ENCODE data around the gene CCDC102B. TPM values are rescaled to one million over a fixed set of nuclear protein-coding genes. Genes with fewer than 3 reads are reported as not detected.
"Not testable (repeated sequence)": the region's sequence is repeated elsewhere in the genome, so short reads cannot be mapped to it uniquely, and the experiment has no call there.

Gene CCDC102B
- total RNA-seq, 1 experiment from 2014 or later = 1.3 TPM

DNA sequence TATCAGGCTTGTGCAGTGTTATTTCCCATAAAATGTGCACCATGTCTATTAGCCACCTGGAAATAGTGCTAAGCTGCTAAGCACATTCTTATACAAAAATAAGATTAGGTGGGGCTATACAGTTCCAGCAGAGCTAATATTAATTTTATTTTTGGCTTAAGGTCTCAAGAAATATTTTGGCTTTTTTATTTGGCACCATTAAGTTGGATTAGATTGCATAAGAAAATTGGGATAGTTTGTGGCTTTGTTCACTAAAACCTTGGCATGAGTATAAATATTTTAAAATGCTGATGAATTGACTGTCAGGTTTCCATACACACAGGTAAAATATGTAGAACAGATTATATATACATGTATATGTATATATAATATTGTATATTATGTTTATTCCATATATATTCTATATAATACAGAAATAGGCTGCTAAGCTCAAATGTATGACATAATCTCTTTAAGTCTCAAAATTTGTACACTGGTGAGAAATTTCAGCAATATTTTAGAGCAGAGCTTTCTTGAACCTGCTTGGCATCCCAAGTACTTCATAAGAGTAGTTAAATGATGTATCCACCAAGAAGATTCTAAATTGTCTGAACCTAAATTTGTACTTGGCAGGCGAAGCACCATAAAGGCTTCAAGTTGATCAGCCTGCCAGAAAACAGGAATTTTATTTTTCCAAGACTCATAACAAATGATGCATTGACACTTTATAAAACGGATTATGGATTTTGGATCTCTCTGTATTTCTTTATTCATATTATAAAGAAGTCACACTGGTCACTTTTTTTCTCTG lies 32.6 kb downstream of the CCDC102B start:
- DNase-seq (ENCODE audit: low spot score) = no peak

DNA sequence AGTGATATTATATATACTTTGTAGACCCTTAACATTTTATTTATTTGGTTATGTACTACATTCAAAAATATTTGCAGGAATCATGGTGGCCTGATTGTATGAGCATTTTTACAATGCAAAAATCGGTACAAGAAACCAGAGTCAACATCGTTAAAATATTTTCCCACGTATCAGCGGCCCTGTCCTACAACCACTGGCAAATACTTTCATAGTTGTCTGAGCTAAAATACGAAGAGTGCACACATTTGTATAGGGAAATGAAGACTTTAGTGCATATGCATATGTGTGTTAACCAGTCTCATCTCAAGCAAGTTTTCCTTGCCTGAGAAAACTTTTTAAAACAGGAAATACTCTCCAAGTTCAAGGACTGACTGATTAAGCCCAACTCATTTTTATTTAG lies 35.9 kb downstream of the CCDC102B start:
- DNase-seq (ENCODE audit: low spot score) = no peak

DNA sequence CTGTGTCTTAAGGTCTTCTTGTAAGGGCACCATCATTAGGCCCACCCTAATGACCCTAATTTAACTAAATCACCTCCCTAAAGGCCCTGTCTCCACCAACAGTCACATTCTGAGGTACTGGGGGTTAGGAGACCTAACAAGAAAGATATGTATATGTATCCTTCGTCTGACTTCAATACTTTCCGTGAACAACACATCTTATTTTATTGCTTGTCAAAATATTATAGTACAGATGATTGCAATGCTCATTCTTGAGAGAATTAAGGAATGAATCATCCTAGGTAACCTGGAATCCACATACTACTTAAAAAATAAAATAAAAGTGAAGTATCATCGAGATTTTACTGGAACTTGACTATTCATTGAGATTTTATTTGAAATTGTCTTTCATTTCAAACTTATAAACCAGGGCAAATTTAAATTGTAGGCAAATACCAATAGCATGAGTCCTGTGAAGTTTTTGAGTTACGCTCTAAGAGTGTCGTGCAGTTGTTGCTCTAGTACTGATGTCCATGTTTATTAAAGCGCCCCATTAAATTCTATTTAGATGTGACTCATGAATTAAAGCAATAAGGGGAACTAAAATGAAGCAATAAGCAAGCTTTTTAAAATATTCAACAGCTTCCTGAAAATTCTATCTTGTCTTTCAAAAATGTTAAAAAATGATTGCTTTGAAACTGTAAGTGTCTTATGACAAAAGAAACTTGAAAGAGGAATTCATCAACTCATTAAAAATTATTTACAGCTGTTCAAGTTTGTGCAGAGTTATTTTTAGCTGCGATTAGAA lies 40.0 kb downstream of the CCDC102B start:
- no peak for DNase-seq (ENCODE audit: low spot score)

DNA sequence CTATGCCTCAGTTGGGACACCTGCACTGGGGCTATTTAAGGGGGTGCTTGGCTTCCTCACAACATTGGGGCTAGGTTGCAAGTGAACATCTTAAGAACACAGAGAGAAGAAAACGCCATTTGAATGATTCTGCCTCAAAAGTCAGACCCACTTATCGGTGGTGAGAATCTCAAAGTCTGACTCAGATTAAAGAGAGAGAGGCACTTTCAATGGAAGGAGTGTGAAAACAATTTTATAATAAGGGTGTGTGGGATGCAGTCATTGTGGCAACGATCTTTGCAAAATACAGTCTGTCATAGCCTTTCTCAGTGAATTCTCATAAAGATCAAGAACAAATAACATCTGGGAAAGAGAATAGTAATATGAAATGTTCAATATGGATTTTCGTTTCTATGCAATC lies 41.8 kb downstream of the CCDC102B start:
- DNase-seq (ENCODE audit: low spot score) = no peak

DNA sequence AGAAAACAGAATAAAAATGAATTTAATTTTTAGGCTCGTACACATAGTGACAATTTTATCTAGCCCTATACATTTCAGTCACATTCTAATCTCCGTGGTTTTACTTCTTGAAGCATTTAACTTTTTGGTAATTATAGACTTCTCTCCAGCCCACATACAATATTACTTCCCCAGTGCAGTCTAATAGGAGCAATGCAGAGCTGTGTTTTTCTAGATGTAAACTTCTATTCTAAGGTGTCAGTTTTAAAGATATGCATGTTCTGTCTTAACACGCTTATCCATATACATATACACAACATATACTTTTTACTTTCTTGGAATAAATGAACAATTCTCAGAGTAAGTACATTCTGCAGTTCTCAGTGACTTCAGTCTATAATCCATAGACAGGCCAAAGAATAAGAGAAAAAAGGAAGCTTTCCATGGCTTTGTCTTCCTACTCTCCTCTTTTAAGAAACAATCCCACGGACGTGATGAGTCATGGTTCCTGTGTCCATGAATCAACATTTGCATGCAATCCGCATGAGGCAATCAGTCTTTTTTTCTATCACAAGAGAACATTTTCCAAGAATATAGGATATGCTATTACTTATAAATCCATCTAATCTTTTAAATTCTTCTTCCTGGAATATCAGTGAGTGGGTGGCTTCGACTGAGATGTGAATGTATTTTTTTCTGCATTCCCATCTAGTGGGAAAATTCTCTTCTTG lies 42.8 kb downstream of the CCDC102B start:
- DNase-seq (ENCODE audit: low spot score) = peak; percentile 64

DNA sequence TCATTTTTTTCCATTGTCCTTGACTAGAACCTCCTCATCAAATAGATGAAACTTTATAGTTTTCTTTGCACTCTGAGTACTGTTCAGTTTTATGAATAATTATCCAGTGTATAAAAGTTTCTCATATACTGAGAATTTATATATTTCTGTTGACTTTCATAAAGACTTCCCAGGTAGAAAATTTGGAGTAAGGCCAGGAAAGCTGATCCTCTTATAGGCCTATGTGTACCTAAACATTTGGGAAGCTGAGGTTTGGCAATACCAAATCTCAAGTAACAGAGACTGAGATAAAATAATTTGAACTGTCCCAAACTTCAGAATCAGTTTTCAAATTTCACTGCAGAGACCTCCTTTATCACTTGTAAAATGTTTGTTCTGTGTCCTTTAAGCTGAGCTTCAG lies 43.4 kb downstream of the CCDC102B start:
- DNase-seq (ENCODE audit: low spot score) = no peak

DNA sequence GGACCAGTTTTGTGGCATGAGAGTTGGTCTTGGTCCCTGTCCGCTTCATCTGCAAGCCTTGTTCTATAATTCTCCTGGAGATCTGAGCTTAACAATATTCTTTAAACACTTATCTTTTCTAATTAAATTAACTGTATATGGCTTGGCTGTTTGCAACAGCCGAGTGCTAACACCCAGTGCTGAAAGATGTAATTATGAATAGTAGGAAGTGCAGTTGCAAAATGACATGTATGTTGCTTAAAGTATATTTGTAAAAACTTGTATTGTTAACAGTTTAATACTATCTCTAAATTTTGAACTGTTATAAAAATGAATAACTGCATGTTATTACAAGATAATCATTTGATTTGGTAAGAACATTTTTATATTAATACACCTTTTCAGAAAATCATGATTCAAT lies 45.1 kb downstream of the CCDC102B start:
- no peak for DNase-seq (ENCODE audit: low spot score)

DNA sequence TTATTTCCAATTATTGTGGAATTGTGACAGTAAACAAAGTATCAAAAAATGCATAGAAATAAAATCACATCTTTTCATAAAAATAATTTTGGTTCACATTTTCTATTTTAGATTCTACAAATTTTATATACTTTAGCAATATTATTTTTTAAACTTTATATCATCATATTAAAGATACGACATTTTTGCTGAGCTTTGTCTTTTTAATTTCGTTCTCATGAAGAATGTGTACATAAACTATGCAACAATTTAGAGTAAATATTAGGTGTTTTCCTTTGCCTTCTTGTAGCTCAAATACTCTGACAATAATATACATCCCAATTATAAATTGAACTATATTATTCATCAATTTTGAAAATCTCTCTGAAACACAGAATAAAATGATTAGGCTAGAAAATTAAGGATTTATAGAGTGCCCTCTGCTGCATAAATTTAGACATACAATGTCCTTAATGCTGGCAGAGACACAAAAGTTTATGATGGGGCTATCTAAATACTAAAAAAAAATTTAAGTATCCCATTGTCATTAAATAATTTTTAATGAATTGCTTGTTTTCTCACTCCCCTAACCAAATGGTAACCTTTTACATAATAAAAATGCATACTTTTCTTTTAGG lies 45.7 kb downstream of the CCDC102B start:
- no peak for DNase-seq (ENCODE audit: low spot score)

DNA sequence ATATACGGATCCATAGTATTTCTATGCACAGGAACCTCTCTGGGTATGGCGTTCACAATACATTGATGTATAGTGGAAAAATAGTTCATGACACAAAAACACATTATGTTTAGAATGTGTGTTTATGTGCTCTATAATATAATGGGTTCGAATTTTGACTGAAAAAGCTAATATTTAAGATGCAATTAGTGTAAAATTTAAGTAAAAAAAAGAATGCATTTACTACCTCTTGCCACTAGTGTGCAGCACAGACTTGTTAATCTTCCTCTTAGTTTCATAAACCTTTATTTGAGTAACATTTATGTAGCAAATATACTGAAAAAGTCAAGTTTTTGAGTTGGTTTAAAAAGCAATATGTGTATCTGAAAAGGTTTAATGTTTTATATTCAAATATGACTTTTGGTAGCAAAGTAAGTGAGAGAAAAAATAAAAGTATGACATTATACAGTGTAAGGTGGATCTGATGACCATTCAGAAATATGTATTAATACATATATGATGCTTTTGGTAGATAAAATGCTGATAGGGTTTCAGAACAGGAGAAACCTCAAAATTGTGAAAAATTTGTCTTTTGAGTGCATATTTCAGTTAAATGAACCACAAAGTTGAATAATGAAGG lies 49.4 kb downstream of the CCDC102B start:
- DNase-seq (ENCODE audit: low spot score) = no peak

DNA sequence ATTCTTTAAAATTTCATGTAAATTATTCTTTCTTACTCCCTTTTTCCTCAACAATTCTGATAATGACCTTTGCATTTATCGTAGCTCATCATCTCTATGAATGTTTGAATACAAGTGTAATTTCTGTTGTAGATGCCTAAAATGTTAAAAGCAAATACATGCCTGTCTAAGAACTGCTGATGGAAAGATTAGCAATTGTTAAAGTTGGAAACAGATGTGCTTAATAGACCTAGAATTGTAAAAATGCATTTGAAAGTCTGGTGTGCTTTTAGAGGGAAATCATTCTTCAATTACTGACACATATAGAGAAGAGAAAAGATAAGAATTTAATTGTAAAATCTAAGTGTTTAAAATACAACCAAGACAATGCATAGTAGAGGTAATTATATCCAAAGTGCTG lies 50.4 kb downstream of the CCDC102B start:
- no peak for DNase-seq (ENCODE audit: low spot score)

DNA sequence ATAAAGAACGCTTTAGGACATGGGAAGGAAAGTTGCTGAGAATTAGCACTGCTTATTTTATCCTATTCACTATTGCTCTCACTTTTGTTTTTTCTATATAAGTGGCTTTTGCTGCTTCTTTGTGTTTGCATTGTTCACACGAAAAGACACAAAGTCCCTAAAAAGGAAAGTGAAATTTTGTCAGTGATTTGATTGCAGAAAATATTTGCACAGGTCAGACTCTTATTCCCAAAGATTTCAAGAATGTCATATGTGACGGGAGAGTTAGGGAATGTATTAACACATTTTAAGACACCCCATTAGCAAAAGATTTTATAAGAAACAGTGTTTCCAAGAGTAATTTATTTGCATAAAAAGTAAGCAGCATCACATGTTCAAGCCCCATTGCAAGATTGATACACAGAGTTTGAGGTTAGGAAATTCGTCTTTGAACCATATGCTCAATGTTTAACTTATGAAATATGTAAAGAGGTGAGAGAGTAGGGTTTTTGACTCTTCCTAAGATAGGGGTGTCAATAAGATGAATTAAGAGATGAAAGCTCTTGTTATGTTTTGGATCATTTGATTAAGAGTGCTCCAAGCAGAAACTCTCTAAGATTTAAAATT lies 57.0 kb downstream of the CCDC102B start:
- no peak for DNase-seq (ENCODE audit: low spot score)

DNA sequence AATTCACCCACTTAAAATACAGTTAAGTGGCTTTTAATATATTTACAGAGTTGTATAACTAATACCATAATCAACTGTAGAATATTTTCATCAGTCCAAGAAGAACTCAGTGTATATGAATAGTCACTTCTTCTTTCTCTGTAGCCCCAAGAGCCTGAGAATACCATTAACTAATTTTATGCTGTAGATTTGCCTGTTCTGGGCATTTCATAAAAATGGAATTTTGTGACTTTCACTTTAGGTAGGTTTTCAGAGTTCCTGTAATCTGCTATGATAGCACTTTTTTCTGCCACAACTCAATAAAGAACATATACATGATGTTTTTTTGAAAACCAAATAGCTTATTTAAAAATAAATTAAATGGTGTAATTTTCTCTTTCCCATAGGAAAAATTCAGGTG lies 57.6 kb downstream of the CCDC102B start:
- DNase-seq (ENCODE audit: low spot score) = no peak

DNA sequence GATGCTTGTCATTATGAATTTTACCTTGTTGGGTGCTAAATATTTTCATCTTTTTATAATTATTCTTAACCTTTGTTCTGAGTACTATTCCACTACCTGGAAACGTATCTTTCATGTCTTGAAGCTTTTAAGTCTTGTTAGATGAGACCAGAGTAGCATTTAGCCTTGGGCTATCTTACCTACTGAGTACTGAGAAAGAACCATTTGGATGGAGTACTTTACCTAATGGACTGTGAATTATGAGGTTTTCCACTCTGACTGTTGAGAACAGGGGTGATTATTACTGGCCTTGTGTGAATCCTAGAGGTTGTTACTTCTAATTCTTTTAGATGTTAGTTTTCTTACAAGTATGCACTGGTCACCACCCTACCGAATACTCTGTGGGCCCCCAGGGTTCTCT lies 63.5 kb downstream of the CCDC102B start:
- no peak for DNase-seq (ENCODE audit: low spot score)

DNA sequence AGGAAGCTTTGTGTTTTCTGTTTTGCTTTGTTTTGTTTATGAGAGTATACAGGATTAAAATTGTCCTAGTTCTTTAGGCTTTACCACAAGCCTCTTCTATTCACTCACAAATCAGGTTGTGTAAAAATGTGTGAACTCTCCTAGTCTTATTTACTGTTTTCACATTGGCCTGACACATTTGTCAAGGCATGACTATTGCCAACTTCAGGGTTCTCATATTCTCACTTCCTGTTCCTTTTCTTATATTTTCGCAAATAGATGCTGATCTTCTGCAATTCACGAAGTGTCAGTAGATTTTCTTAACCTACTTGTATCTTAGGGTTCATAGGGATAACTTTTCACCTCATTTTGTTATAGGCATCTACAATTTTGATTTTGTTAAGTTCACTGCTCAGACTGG lies 67.1 kb downstream of the CCDC102B start:
- DNase-seq (ENCODE audit: low spot score) = no peak

DNA sequence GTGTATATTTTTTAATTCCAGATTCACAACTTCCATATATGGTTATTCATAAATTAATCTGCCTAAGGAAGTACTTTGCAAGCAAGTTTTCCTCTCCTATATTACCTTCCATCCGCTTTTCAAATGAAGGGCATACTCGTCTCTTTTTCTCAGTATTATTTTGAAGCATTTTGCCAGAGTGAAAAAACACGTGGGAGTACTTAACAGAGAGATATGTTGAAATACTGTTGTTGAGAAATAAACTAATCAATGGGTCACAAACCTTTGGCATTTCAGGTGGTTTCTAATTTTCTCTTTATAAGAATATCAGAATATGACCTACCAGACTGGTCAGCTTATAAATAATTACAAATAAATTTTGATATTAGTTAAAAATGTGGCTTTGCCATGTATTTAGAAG lies 67.6 kb downstream of the CCDC102B start:
- no peak for DNase-seq (ENCODE audit: low spot score)

DNA sequence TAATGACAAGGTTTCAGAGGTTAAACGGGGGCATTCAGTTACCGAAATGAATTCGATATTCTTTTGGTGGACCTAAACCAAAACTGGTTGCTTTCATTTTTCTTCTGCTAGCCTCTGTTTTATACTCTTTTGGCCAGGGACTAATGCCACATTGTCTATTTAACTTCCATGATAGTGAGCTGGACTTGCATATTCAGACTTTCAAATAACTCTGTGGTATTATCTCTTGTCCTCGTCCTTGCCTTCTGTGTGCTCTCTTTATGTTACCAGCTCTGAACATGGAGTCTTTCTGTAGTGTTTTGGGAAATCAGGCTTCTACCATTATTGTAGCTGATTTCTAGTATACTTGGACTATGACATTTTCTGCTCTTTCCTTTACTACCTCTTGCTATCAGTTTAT lies 75.1 kb downstream of the CCDC102B start:
- no peak for DNase-seq (ENCODE audit: low spot score)

DNA sequence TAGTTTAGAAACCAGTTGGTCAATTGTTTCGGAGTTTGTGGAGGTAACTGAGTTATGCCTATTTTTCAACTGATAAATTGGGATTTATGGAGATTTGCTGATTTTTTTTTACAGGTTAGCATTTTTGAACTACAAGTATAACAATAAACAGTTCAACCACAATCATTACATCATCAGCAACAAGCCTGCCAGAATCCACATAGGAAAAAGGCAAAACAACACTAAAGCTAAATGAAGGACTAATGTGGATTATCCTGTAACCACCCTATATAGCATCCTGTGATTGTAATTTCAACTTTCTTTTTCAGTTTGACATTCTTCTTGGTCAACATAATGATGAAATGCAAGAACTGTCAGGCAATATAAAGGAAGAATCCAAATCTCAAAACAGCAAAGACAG lies 76.5 kb downstream of the CCDC102B start:
- DNase-seq (ENCODE audit: low spot score) = no peak

DNA sequence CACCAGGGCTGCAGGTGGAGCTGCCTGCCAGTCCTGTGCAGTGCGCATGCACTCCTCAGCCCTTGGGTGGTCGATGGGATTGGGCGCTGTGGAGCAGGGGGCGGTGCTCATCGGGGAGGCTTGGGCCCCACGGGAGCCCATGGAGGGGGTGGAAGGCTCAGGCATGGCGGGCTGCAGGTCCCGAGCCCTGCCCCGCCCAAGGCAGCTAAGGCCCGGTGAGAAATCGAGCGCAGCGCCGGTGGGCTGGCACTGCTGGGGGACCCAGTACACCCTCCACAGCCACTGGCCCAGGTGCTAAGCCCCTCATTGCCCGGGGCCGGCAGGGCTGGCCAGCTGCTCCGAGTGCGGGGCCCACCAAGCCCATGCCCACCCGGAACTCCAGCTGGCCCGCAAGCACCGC lies 82.1 kb downstream of the CCDC102B start:
- DNase-seq (ENCODE audit: low spot score) = not testable (repeated sequence)

DNA sequence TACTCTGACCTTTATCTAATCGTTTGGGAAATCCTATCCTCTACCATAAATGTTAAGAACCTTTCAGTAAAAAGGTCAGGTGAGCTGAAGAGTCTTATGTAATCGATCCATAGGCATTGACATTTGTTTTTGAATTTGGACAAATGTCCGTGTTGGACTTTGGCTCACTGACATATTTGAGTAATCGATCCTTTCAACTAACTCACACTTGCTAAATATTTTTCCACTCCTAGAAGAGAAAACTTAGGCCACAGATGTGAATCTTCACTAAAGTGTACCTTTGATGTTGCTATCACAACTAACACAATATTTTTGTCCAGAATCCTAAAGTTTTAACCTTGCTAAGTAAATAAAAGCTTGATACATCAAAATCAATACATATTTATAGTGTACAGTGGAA lies 89.5 kb downstream of the CCDC102B start:
- no peak for DNase-seq (ENCODE audit: low spot score)

DNA sequence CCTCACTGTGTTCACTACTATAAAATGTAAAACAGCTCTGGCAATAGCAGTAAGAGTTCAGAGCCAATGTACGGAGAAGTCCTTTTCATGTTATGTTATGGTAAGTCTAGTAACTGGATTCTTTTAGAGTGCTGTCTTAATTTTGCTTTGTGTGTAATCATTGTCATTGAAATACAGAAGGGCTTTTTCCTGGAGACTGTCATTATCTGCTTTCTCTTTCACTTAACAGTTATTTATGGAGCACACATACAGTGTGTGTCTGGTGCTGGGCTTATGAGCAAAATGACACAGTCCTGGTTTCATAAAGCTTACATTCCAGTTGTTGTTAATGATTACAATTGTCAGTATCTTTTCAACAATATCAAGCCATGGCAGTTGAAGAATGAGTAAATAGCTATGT lies 95.5 kb downstream of the CCDC102B start:
- no peak for DNase-seq (ENCODE audit: low spot score)

DNA sequence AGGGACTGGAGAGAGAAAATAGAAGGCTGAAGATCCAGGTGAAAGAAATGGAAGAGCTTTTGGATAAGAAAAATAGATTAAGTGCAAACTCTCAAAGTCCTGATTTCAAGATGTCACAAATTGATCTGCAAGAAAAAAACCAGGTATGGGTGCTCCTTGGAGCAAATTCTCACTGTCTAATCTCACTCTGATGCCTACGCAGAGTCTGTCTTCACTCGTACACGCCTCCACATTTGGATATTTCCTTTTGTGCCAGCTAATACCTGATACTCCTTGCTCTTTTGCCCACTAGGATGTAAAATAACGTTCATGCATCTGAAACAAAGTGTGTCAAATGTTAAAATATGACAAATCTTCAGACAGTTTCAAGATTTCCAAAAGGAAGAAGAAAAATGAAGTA lies 99.4 kb downstream of the CCDC102B start:
- DNase-seq (ENCODE audit: low spot score) = no peak

All from A172 (cell line).